SK-N-SH (cell line): ENCODE measurements around the gene MRPL9.

Experiments
- EP300 ChIP-seq, 2 experiments: IDR thresholded peaks; 2 replicates each; pipeline versions ENCODE4 v1.4.0 to v1.6.1; 2012; ENCODE audit warnings: borderline replicate concordance in 1 of 2, low read depth in 1 of 2, low read length in 1 of 2
- GATA2 ChIP-seq: sonication (generic); formaldehyde crosslinking; IDR thresholded peaks from 2 replicates; pipeline ENCODE4 v1.5.0; 2020; ENCODE audit warnings: mild to moderate bottlenecking, missing genetic modification reagents
- NRF1 ChIP-seq: IDR thresholded peaks from 2 replicates; pipeline ENCODE4 v1.6.1; 2012; ENCODE audit warnings: low read depth, mild to moderate bottlenecking, low read length
- POLR2AphosphoS5 ChIP-seq: IDR thresholded peaks from 2 replicates; pipeline ENCODE4 v1.6.1; 2012; ENCODE audit warnings: low read depth, low read length
- RCOR1 ChIP-seq: fragments of 150-350 bp; IDR thresholded peaks from 2 replicates; pipeline ENCODE4 v1.6.1; 2017; ENCODE audit warnings: antibody characterized with exemption, low read length
- TF ChIP-seq, protein P1 (sequence below): fragments of 200-600 bp; sonication (generic); IDR thresholded peaks from 2 replicates; pipeline ENCODE4 v1.6.1; 2017; ENCODE audit warnings: antibody characterized with exemption, mild to moderate bottlenecking, moderate library complexity

DNA sequence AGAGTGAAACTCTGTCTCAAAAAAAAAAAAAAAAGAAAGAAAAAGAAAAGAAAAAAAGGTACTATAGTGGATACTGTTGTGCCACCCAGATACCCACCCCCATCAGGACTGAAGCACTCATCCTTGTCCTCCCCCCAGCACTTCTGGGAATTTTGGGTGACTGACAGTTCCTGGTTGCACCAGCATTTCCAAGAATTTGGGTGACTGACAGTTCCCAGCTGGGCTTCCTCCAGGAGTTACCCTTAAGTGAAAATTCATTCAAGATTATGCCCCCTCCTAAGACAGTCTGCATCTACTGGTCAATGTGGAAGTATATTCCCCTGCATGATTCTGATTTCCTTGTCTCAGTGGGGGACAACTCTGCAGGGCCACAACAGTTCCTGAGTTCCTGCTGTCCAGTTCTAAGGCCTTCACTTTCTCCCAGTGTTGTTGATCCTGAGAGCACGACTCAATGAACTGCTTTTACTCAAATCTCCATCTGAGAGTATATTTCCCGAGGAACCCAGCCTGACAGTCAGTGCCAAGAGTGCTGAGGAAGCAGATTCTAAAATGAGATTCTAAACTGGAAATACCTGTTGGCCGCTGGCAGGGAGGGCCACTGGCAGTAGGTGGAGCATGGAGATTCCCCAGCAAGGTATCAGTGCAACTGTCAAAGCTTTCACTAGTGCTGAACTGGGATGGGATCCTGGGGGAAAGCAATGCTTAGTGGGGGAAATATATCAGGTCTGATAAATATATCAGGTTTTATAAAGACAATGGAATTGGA, 23.5 kb downstream of the MRPL9 start:
- TF ChIP-seq GATA2 (CRISPR knock-in tag) (no peak), POLR2AphosphoS5 (no peak), EP300 (IDR thresholded peaks at IDR 0.05; ENCODE audit: borderline replicate concordance in 1 of 2, low read depth in 1 of 2, low read length in 1 of 2) (no peak), NRF1 (no peak), RCOR1 (no peak)
- TF ChIP-seq, protein P1, sequence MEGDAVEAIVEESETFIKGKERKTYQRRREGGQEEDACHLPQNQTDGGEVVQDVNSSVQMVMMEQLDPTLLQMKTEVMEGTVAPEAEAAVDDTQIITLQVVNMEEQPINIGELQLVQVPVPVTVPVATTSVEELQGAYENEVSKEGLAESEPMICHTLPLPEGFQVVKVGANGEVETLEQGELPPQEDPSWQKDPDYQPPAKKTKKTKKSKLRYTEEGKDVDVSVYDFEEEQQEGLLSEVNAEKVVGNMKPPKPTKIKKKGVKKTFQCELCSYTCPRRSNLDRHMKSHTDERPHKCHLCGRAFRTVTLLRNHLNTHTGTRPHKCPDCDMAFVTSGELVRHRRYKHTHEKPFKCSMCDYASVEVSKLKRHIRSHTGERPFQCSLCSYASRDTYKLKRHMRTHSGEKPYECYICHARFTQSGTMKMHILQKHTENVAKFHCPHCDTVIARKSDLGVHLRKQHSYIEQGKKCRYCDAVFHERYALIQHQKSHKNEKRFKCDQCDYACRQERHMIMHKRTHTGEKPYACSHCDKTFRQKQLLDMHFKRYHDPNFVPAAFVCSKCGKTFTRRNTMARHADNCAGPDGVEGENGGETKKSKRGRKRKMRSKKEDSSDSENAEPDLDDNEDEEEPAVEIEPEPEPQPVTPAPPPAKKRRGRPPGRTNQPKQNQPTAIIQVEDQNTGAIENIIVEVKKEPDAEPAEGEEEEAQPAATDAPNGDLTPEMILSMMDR: no peak
